AG09309 (cell line): ENCODE results near the gene ZNF782.

Experiments used
- DNase-seq: peaks from one replicate; pipeline ENCODE4 v3.0.0-alpha.2; 2010; ENCODE audit warnings: low read depth
- H3K4me3 ChIP-seq: 2 replicates; pipeline ENCODE4 v1.5.1; 2011; ENCODE audit warnings: mild to moderate bottlenecking, low read depth, low read length, moderate library complexity; ENCODE audit not compliant: control insufficient read depth
- CTCF ChIP-seq: IDR thresholded peaks from 2 replicates; pipeline ENCODE4 v1.5.1; 2011; ENCODE audit warnings: mild to moderate bottlenecking, low read depth, low read length, inconsistent platforms; ENCODE audit not compliant: insufficient read depth, control insufficient read depth; ENCODE audit errors: missing control alignments

The ZNF782 gene

DNA sequence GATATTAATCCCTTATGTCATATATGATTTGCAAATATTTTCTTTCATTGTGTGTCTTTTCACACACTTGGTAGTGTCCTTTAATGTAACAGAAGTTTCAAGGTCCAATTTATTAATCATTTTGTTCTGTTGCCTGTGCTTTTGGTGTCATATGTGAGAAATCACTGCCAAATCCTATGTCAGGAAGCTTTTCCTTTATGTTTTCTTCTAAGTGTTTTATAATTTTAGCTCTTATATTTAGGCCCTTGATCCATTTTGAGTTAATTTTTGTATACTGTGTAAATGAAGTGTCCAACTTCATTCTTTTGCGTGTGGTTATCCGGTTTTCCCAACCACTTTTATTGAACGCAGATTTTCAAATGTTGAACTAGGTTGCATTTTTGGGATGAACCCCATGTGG is 70.3 kb downstream of the ZNF782 start:
- DNase-seq = no peak
- TF ChIP-seq CTCF = no peak
- no peak overlapping the region for H3K4me3 ChIP-seq

GRCh38 chr9:96782235-96782634 is 72.1 kb downstream of the ZNF782 start:
- no peak overlapping the region for H3K4me3 ChIP-seq
- no peak for TF ChIP-seq CTCF
- no peak for DNase-seq

- no peak overlapping the region for H3K4me3 ChIP-seq
- no peak for TF ChIP-seq CTCF
- no peak for DNase-seq
Measured at GRCh38 chr9:96781552-96781951, 72.8 kb downstream of the ZNF782 start.

DNA sequence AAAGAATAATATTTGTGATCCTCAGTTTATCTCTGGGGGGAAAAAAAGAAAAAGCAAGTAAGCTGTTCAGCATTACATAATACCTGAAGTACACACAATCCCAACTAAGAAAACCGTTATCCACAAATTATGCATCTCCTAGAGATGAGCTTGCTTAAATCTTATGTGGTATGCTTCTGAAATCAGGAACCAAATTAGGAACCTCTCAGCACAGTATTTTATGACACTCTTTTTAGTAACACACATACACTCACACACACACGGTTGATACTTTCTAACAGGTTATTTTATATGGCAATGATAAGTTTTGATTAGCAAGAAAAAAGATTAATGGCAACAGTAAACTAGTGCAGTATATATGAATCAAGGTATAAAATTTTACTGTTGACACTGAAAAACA is 75.2 kb downstream of the ZNF782 start:
- TF ChIP-seq CTCF = no peak
- no peak overlapping the region for H3K4me3 ChIP-seq
- no peak for DNase-seq

DNA sequence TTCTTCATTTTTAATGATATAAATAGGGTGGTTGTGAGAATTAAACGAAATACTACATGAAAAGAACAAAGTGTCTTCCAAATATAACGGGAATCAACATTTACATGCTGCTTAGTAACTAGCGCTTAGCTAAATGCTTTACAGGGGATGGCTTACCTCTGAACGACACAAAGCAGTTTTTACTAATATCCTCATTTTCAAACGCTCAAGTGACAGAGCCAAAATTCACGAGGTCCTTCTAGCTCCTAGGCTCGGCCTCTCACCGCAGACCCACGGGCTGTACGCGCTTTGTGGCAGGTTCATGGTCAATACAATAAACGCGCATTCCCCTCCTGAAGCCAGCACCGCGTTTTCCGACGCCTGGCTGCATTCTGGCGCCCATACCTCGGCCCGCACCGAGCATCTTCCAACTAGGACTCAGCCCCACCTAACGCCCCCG is 76.9 kb downstream of the ZNF782 start:
- H3K4me3 ChIP-seq = peak overlapping the region; percentile 78
- no peak for DNase-seq
- TF ChIP-seq CTCF = no peak

- no peak overlapping the region for H3K4me3 ChIP-seq
- no peak for DNase-seq
- no peak for TF ChIP-seq CTCF
Measured at GRCh38 chr9:96771124-96771523, 83.2 kb downstream of the ZNF782 start.

- no peak overlapping the region for H3K4me3 ChIP-seq
- no peak for DNase-seq
- no peak for TF ChIP-seq CTCF
Measured at GRCh38 chr9:96769989-96770388, 84.3 kb downstream of the ZNF782 start.
